NCI-H69 (cell line): Measurements from ENCODE around the gene APOBEC2.

Experiments
- DNase-seq: peaks from one replicate; lab custom pipeline; 2025; lab: John Stamatoyannopoulos, UW

Gene APOBEC2

GRCh38 chr6:41061196-41061726, 8.3 kb downstream of the APOBEC2 start:
- DNase-seq: no peak

- DNase-seq: no peak
Observed at GRCh38 chr6:41062056-41062455, 9.1 kb downstream of the APOBEC2 start.

GRCh38 chr6:41063884-41064285, 10.9 kb downstream of the APOBEC2 start:
- DNase-seq: no peak

GRCh38 chr6:41064841-41065240, 11.8 kb downstream of the APOBEC2 start:
- no peak for DNase-seq

- DNase-seq: no peak
Observed at GRCh38 chr6:41065550-41066026, 12.6 kb downstream of the APOBEC2 start.

GRCh38 chr6:41066867-41067304, 13.9 kb downstream of the APOBEC2 start:
- DNase-seq: peak; percentile 80

- DNase-seq: no peak
Observed at GRCh38 chr6:41071501-41071922, 18.5 kb downstream of the APOBEC2 start.

- peak; percentile 100 for DNase-seq
Observed at GRCh38 chr6:41071923-41072835, 19.2 kb downstream of the APOBEC2 start, which contains the start of gene OARD1. Gene OARD1 (minus strand): TSS chr6:41072356. CDS start chr6:41071634, 722 bp downstream.

- DNase-seq: no peak
Observed at GRCh38 chr6:41072836-41073202, 19.8 kb downstream of the APOBEC2 start, which contains the start of gene NFYA. Gene NFYA (plus strand): TSS chr6:41072974. CDS start chr6:41079090, 6,116 bp downstream.

- peak; percentile 93 for DNase-seq
Observed at GRCh38 chr6:41073203-41073967, 20.4 kb downstream of the APOBEC2 start.

- DNase-seq: peak; percentile 63
Observed at GRCh38 chr6:41073968-41074691, 21.1 kb downstream of the APOBEC2 start.

GRCh38 chr6:41074692-41075436, 21.9 kb downstream of the APOBEC2 start:
- DNase-seq: no peak

GRCh38 chr6:41075651-41076626, 22.9 kb downstream of the APOBEC2 start:
- DNase-seq: no peak

- DNase-seq: no peak
Observed at GRCh38 chr6:41077536-41077935, 24.5 kb downstream of the APOBEC2 start.

- DNase-seq: no peak
Observed at GRCh38 chr6:41078101-41078500, 25.1 kb downstream of the APOBEC2 start.

- DNase-seq: no peak
Observed at GRCh38 chr6:41079080-41079479, 26.1 kb downstream of the APOBEC2 start.

GRCh38 chr6:41080621-41081020, 27.6 kb downstream of the APOBEC2 start:
- DNase-seq: no peak

- no peak for DNase-seq
Observed at GRCh38 chr6:41083072-41083471, 30.1 kb downstream of the APOBEC2 start.

GRCh38 chr6:41085182-41085581, 32.2 kb downstream of the APOBEC2 start:
- no peak for DNase-seq

- DNase-seq: no peak
Observed at GRCh38 chr6:41088451-41088850, 35.4 kb downstream of the APOBEC2 start.
